Gastroesophageal sphincter (tissue), 3 donors: ENCODE measurements around the gene LDLRAD4.

ENCODE experiments used
- POLR2AphosphoS5 ChIP-seq: sonication (generic); formaldehyde crosslinking; IDR thresholded peaks from one replicate; pipeline ENCODE4 v1.6.1; 2017; ENCODE audit warnings: antibody characterized with exemption
- TF ChIP-seq, protein P1 (sequence below), 4 experiments: fragments of 200-600 bp in 2 of 4; fragments of 450-650 bp in 2 of 4; sonication (generic) in 1 of 4; IDR thresholded peaks; one replicate each; pipeline ENCODE4 v1.5.1; 2017 to 2019; ENCODE audit warnings: antibody characterized with exemption in 4 of 4, mild to moderate bottlenecking in 2 of 4, moderate library complexity in 2 of 4

DNA sequence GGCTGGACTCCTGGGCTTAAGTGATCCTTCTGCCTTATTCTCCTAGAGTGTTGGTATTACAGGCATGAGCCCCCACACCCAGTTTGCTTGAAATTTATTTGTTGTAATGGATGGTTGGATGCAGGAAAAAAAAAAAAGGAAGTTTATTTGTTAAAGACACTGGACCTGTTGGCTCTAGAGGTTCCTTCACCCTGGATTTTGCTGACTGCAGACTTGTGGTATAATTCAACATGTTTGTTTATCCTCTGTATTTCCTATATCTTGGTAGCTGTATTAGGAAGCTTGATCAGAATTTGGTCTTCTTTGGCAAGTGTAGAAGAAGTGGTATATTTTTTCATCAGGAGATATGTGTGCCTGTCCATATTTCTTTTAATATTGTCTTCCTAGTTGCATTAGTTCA is 138.7 kb downstream of the LDLRAD4 start:
- TF ChIP-seq, protein P1, sequence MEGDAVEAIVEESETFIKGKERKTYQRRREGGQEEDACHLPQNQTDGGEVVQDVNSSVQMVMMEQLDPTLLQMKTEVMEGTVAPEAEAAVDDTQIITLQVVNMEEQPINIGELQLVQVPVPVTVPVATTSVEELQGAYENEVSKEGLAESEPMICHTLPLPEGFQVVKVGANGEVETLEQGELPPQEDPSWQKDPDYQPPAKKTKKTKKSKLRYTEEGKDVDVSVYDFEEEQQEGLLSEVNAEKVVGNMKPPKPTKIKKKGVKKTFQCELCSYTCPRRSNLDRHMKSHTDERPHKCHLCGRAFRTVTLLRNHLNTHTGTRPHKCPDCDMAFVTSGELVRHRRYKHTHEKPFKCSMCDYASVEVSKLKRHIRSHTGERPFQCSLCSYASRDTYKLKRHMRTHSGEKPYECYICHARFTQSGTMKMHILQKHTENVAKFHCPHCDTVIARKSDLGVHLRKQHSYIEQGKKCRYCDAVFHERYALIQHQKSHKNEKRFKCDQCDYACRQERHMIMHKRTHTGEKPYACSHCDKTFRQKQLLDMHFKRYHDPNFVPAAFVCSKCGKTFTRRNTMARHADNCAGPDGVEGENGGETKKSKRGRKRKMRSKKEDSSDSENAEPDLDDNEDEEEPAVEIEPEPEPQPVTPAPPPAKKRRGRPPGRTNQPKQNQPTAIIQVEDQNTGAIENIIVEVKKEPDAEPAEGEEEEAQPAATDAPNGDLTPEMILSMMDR (IDR thresholded peaks at IDR 0.05): no peak
- no peak for TF ChIP-seq POLR2AphosphoS5
